ENCODE results near the gene ALDH3B1. TPM values are rescaled to one million over a fixed set of nuclear protein-coding genes. Genes with fewer than 3 reads are reported as not detected.

The ALDH3B1 gene
- total and polyA plus RNA-seq, 9 of the 15 experiments (the other 6 are each of a cell fraction or from before 2014, with no cell fraction given), result 0.01 to 0.35 (median 0.07) TPM; not detected in 2

DNA sequence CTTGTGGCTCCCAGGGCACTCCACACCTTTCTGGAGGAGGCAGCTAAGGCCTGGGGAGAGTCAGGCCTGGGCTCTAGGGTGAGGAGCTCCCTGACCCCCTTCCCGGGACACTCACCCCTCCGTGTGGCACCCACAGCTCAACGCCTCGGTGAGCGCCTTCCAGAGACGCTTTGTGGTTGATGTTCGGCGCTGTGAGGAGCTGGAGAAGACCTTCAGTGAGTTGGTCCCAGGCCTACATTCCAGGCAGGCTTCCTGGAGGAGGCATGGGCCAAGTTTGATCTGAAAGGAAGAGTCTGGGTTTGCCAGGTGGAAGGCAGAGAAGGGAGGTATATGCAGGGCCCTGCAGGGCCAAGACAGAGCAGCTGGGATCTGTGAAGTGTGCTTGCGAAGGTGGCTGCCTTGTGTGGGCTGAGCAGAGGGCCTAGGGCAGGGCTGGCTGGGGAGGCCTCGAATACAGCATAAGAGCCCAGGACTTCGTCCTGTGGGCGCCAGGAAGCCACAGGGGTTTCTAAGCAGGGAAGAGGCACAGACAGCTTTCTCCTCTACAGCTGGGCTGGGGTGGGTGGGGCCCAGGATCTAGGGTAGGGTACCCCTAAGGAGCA lies 31.6 kb downstream of the ALDH3B1 start:
- H3K9ac ChIP-seq (ENCODE audit: insufficient read depth in 1 of 2, low read depth in 2 of 2, low read length in 2 of 2), result peak overlapping the region; percentile 10 to 90; a peak in 3 of 4 replicates
- no peak overlapping the region for H2AFZ ChIP-seq (ENCODE audit: low read depth, low read length)
- ChIA-PET POLR2A (interaction anchor here (2.2 to 4.9 kb wide), 2 partner anchors 11 kb away, joined by 10 to 55 read pairs; partner anchors contain the start of gene NDUFS8), CTCF (ENCODE audit: low intra/inter-chr PET ratio) (no interaction called here)
- intact Hi-C loops (cut with micrococcal nuclease) (no loop called here), in situ Hi-C loops (cut with MboI) (no loop called here)
- no peaks in the 10 kb centered on the region for H3K9me1 ChIP-seq (ENCODE audit: control insufficient read depth, insufficient read depth, low read length)
- H3K36me3 ChIP-seq (ENCODE audit: control insufficient read depth, insufficient read depth, low read length), result peaks cover 56% of the 10 kb centered on the region; the same call in 2 of the 3 replicates
- ATAC-seq (no peak), FAIRE-seq (no peak), DNase-seq (ENCODE audit: extremely low read depth in 1 of 4, low spot score in 3 of 4) (no peak)
- no peak overlapping the region for H3K4me3 ChIP-seq
- WGBS (ENCODE audit: insufficient coverage, low coverage, missing lambda C conversion rate), result 82% methylated on average over 12 of the region's 12 CpGs
- peaks cover 44 to 88% of the 10 kb centered on the region in 2 experiments for H3K4me1 ChIP-seq (replicated peaks in 1 of 2; ENCODE audit: control insufficient read depth in 2 of 2, insufficient read depth in 2 of 2, low read length in 2 of 2)
- BruUV-seq (replicated peaks), result no TSS peak
- no peaks in the 10 kb centered on the region for H3K27me3 ChIP-seq (ENCODE audit: control insufficient read depth in 2 of 2, insufficient read depth in 2 of 2, low read length in 2 of 2)
- H3K79me2 ChIP-seq (ENCODE audit: control insufficient read depth, insufficient read depth, low read length), result peaks cover 37% of the 10 kb centered on the region
- peaks cover 4% of the 10 kb centered on the region; the same call in 1 of the 2 replicates for H4K20me1 ChIP-seq (replicated peaks; ENCODE audit: control insufficient read depth, insufficient read depth, low read length)
- no peak overlapping the region; the same call in 1 of the 2 replicates for H3K4me2 ChIP-seq (ENCODE audit: insufficient read depth, low read length)
- H3K9me3 ChIP-seq (replicated peaks; ENCODE audit: control insufficient read depth, insufficient read depth, low read depth, low read length), result no peaks in the 10 kb centered on the region
- H3K27ac ChIP-seq (ENCODE audit: extremely low read depth, low read depth, low read length), result peak overlapping the region; percentile 83; the same call in 2 of the 3 replicates
- no peak for TF ChIP-seq NFYB (IDR thresholded peaks at IDR 0.05; ENCODE audit: extremely low read depth, insufficient read length)
- TF ChIP-seq PHB2 (IDR thresholded peaks at IDR 0.05; ENCODE audit: low read depth), result no peak
- TF ChIP-seq POU5F1 (IDR thresholded peaks at IDR 0.05; ENCODE audit: borderline replicate concordance, low read depth, low read length, partially characterized antibody), result no peak
- peak in 1 of 2 experiments; percentile 61; a peak in 1 of 4 replicates for TF ChIP-seq RCOR1 (IDR thresholded peaks at IDR 0.05; ENCODE audit: borderline replicate concordance in 1 of 2, low read depth in 2 of 2, low read length in 2 of 2)
- TF ChIP-seq, protein P1, sequence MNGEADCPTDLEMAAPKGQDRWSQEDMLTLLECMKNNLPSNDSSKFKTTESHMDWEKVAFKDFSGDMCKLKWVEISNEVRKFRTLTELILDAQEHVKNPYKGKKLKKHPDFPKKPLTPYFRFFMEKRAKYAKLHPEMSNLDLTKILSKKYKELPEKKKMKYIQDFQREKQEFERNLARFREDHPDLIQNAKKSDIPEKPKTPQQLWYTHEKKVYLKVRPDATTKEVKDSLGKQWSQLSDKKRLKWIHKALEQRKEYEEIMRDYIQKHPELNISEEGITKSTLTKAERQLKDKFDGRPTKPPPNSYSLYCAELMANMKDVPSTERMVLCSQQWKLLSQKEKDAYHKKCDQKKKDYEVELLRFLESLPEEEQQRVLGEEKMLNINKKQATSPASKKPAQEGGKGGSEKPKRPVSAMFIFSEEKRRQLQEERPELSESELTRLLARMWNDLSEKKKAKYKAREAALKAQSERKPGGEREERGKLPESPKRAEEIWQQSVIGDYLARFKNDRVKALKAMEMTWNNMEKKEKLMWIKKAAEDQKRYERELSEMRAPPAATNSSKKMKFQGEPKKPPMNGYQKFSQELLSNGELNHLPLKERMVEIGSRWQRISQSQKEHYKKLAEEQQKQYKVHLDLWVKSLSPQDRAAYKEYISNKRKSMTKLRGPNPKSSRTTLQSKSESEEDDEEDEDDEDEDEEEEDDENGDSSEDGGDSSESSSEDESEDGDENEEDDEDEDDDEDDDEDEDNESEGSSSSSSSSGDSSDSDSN (IDR thresholded peaks at IDR 0.05; ENCODE audit: borderline replicate concordance in 1 of 2, low read depth in 2 of 2, low read length in 2 of 2), result no peak
- no peak for TF ChIP-seq FOSL1 (tag; conservative IDR thresholded peaks at IDR 0.05)
- TF ChIP-seq CREB1 (IDR thresholded peaks at IDR 0.05), result no peak
- no peak for TF ChIP-seq CREB1 (CRISPR knock-in tag; IDR thresholded peaks at IDR 0.05)
- TF ChIP-seq, protein P2, sequence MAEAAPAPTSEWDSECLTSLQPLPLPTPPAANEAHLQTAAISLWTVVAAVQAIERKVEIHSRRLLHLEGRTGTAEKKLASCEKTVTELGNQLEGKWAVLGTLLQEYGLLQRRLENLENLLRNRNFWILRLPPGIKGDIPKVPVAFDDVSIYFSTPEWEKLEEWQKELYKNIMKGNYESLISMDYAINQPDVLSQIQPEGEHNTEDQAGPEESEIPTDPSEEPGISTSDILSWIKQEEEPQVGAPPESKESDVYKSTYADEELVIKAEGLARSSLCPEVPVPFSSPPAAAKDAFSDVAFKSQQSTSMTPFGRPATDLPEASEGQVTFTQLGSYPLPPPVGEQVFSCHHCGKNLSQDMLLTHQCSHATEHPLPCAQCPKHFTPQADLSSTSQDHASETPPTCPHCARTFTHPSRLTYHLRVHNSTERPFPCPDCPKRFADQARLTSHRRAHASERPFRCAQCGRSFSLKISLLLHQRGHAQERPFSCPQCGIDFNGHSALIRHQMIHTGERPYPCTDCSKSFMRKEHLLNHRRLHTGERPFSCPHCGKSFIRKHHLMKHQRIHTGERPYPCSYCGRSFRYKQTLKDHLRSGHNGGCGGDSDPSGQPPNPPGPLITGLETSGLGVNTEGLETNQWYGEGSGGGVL (CRISPR knock-in tag; IDR thresholded peaks at IDR 0.05), result no peak
- TF ChIP-seq, protein P3, sequence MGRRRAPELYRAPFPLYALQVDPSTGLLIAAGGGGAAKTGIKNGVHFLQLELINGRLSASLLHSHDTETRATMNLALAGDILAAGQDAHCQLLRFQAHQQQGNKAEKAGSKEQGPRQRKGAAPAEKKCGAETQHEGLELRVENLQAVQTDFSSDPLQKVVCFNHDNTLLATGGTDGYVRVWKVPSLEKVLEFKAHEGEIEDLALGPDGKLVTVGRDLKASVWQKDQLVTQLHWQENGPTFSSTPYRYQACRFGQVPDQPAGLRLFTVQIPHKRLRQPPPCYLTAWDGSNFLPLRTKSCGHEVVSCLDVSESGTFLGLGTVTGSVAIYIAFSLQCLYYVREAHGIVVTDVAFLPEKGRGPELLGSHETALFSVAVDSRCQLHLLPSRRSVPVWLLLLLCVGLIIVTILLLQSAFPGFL (CRISPR knock-in tag; IDR thresholded peaks at IDR 0.05), result no peak
- no peak for TF ChIP-seq POLR3A (IDR thresholded peaks at IDR 0.05; ENCODE audit: borderline replicate concordance, extremely low read depth, insufficient read depth, insufficient read length)
- no peak for TF ChIP-seq EHMT2 (IDR thresholded peaks at IDR 0.05)
- TF ChIP-seq GTF2A2 (tag; IDR thresholded peaks at IDR 0.05), result no peak
- TF ChIP-seq CHD1 (IDR thresholded peaks at IDR 0.05; ENCODE audit: low read length), result no peak
- TF ChIP-seq SP1 (CRISPR knock-in tag; IDR thresholded peaks at IDR 0.05), result no peak
- TF ChIP-seq ZZZ3 (IDR thresholded peaks at IDR 0.05), result no peak
- TF ChIP-seq PTBP1 (IDR thresholded peaks at IDR 0.05; ENCODE audit: low read depth, low read length), result 0 out of 2 replicates have a peak, but pooled peaks have one; percentile 71
- no peak for TF ChIP-seq SRSF9 (IDR thresholded peaks at IDR 0.05; ENCODE audit: borderline replicate concordance, low read depth, low read length)

Data from K562 (cell line).